ENCODE data around the gene GFER.
A peak's percentile ranks its signal among the peaks of the same experiment; 100 is the strongest.
"Not testable (repeated sequence)": the region's sequence is repeated elsewhere in the genome, so short reads cannot be mapped to it uniquely, and the experiment has no call there.

Gene GFER

DNA sequence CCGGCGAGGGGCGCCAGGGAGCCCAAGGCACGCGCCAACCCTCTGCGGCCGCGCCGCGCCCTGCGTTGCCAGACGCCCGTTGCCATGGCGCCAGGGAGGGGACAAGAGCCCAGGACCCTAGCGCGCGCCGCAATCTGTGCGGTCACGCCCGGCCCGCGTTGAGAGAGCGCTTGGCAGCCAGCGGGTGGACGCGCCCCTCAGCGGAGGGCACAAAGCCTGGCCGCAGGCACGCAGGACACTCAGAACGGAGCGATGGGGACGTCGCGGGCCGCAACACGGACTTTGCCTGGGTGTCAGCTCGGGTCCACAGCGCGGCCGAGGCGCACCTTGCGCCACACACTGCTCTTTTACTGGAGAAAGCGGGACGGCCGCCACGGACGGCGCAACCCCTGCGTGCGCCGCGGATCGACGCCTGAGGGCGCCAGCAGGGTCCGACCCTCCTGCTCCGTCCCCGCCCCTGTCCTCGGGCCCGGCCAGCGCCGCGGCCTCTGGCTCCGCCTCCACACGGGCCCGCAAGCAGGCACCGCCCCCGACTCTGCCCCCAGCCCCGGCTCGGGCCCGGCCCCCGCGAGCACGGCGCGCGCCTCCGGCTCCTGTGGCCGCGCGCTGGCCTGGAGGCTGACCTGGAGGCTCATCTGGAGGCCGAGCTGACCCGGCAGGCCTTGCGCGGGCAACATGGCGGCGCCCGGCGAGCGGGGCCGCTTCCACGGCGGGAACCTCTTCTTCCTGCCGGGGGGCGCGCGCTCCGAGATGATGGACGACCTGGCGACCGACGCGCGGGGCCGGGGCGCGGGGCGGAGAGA lies at the start of gene GFER:
Gene GFER, plus strand, starts transcription at position 650 of the 803 bp plus-strand sequence. Its CDS starts 26 bp downstream, at position 676.
- H3K4me1 ChIP-seq (ENCODE audit: control insufficient read depth, insufficient read depth, low read length) = peaks cover 6% of the 10 kb centered on the region
- H3K36me3 ChIP-seq (ENCODE audit: control insufficient read depth, insufficient read depth, low read length) = peaks cover 16% of the 10 kb centered on the region
- H3K4me3 ChIP-seq (ENCODE audit: low read depth, low read length) = peak within 1 kb of the TSS; percentile 76
- peak within 1 kb of the TSS; percentile 79 for H3K9ac ChIP-seq (ENCODE audit: low read depth, low read length)
- H3K9me3 ChIP-seq (ENCODE audit: control insufficient read depth, insufficient read depth, low read length) = no peaks in the 10 kb centered on the region
- H3K27me3 ChIP-seq (ENCODE audit: control insufficient read depth, insufficient read depth, low read length) = peaks cover 45% of the 10 kb centered on the region

DNA sequence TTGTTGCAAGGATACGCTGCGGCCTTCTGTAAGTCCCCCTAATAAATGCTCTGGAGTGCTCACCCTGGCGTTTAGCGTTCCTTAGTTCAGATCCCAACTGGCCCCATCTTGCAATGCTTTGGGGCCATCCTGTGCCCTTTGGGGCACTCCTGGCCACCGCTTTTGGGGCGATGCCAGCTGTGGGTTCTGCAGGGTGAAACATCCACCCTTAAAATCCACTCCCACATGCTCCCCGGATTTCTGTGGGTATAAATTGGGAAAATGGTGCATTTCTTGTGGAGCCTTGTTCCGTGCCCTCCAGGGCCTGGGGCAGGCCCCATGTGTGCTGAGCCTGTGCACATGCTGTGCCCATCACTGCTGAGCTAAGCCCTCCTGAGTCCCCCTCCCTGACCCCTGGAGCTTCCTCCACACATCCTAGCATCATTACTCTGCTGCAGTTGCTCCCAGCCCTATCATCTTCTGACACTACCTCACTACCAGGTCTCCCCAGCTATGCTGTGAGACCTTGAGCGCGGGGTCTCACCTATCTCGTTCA lies 47.0 kb upstream of the GFER start:
- peaks cover 1% of the 10 kb centered on the region for H3K27me3 ChIP-seq (ENCODE audit: control insufficient read depth, insufficient read depth, low read length)

DNA sequence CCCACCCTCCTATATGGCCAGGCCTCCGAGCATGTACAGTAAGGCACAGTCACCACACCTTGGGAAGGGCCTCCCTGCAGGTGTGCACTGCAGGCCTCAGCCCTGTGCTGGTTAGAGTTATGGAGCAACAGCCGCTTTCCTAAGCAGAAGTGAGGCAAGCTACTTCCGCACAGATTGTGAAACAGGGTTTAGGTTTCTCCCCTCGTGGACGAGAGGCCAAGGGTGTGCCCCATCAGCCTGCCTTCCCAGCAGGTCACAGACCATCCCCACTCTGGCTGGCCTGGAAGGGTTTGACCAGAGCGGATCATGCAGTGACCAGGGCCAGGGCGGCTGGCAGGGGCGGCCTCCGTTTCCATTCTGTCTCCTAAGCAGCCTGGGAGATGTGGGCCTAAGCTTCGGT lies 45.7 kb upstream of the GFER start:
- H3K4me3 ChIP-seq (ENCODE audit: low read depth, low read length) = no peak overlapping the region
- H3K9me3 ChIP-seq (ENCODE audit: control insufficient read depth, insufficient read depth, low read length) = no peaks in the 10 kb centered on the region
- H3K9ac ChIP-seq (ENCODE audit: low read depth, low read length) = no peak overlapping the region
- peaks cover 3% of the 10 kb centered on the region for H3K27me3 ChIP-seq (ENCODE audit: control insufficient read depth, insufficient read depth, low read length)
- H3K36me3 ChIP-seq (ENCODE audit: control insufficient read depth, insufficient read depth, low read length) = peaks cover 19% of the 10 kb centered on the region
- peaks cover 4% of the 10 kb centered on the region for H3K4me1 ChIP-seq (ENCODE audit: control insufficient read depth, insufficient read depth, low read length)

More for the DNA sequence above, 47.0 kb upstream of the GFER start:
- H3K9ac ChIP-seq (ENCODE audit: low read depth, low read length) = no peak overlapping the region
- no peak overlapping the region for H3K4me3 ChIP-seq (ENCODE audit: low read depth, low read length)
- H3K36me3 ChIP-seq (ENCODE audit: control insufficient read depth, insufficient read depth, low read length) = peaks cover 19% of the 10 kb centered on the region
- H3K4me1 ChIP-seq (ENCODE audit: control insufficient read depth, insufficient read depth, low read length) = no peaks in the 10 kb centered on the region
- no peaks in the 10 kb centered on the region for H3K9me3 ChIP-seq (ENCODE audit: control insufficient read depth, insufficient read depth, low read length)

GRCh38 chr16:1938910-1939309 lies 45.1 kb upstream of the GFER start:
- Histone ChIP-seq H3K36me3 (ENCODE audit: control insufficient read depth, insufficient read depth, low read length) (peaks cover 19% of the 10 kb centered on the region), H3K9me3 (ENCODE audit: control insufficient read depth, insufficient read depth, low read length) (no peaks in the 10 kb centered on the region), H3K9ac (ENCODE audit: low read depth, low read length) (no peak overlapping the region), H3K4me1 (ENCODE audit: control insufficient read depth, insufficient read depth, low read length) (peaks cover 6% of the 10 kb centered on the region), H3K4me3 (ENCODE audit: low read depth, low read length) (no peak overlapping the region), H3K27me3 (ENCODE audit: control insufficient read depth, insufficient read depth, low read length) (peaks cover 3% of the 10 kb centered on the region)

DNA sequence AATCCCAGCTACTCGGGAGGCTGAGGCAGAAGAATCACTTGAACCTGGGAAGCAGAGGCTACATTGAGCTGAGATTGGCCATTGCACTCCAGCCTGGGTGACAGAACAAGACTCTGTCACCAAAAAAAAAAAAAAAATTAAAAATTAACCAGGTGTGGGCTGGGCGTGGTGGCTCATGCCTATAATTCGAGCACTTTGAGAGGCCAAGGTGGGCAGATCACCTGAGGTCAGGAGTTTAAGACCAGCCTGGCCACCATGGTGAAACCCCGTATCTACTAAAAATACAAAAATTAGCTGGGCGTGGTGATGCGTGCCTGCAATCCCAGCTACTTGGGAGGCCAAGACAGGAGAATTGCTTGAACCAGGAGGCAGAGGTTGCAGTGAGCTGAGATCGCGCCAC lies 44.2 kb upstream of the GFER start:
- not testable (repeated sequence) for H3K27me3 ChIP-seq (ENCODE audit: control insufficient read depth, insufficient read depth, low read length); H3K4me1 ChIP-seq (ENCODE audit: control insufficient read depth, insufficient read depth, low read length)

GRCh38 chr16:1940273-1941161 lies 43.5 kb upstream of the GFER start:
- Histone ChIP-seq H3K27me3 (ENCODE audit: control insufficient read depth, insufficient read depth, low read length) (peaks cover 3% of the 10 kb centered on the region), H3K9me3 (ENCODE audit: control insufficient read depth, insufficient read depth, low read length) (no peaks in the 10 kb centered on the region), H3K4me3 (ENCODE audit: low read depth, low read length) (no peak overlapping the region), H3K36me3 (ENCODE audit: control insufficient read depth, insufficient read depth, low read length) (peaks cover 19% of the 10 kb centered on the region), H3K9ac (ENCODE audit: low read depth, low read length) (no peak overlapping the region), H3K4me1 (ENCODE audit: control insufficient read depth, insufficient read depth, low read length) (peaks cover 6% of the 10 kb centered on the region)

More for the DNA sequence above, 44.2 kb upstream of the GFER start:
- not testable (repeated sequence) for H3K9me3 ChIP-seq (ENCODE audit: control insufficient read depth, insufficient read depth, low read length); H3K9ac ChIP-seq (ENCODE audit: low read depth, low read length); H3K4me3 ChIP-seq (ENCODE audit: low read depth, low read length)
- peaks cover 19% of the 10 kb centered on the region for H3K36me3 ChIP-seq (ENCODE audit: control insufficient read depth, insufficient read depth, low read length)

GRCh38 chr16:1941162-1942046 lies 42.6 kb upstream of the GFER start:
- Histone ChIP-seq H3K9ac (ENCODE audit: low read depth, low read length) (no peak overlapping the region), H3K27me3 (ENCODE audit: control insufficient read depth, insufficient read depth, low read length) (peaks cover 3% of the 10 kb centered on the region), H3K9me3 (ENCODE audit: control insufficient read depth, insufficient read depth, low read length) (no peaks in the 10 kb centered on the region), H3K36me3 (ENCODE audit: control insufficient read depth, insufficient read depth, low read length) (peaks cover 19% of the 10 kb centered on the region), H3K4me1 (ENCODE audit: control insufficient read depth, insufficient read depth, low read length) (peaks cover 6% of the 10 kb centered on the region), H3K4me3 (ENCODE audit: low read depth, low read length) (peak overlapping the region; percentile 81)

DNA sequence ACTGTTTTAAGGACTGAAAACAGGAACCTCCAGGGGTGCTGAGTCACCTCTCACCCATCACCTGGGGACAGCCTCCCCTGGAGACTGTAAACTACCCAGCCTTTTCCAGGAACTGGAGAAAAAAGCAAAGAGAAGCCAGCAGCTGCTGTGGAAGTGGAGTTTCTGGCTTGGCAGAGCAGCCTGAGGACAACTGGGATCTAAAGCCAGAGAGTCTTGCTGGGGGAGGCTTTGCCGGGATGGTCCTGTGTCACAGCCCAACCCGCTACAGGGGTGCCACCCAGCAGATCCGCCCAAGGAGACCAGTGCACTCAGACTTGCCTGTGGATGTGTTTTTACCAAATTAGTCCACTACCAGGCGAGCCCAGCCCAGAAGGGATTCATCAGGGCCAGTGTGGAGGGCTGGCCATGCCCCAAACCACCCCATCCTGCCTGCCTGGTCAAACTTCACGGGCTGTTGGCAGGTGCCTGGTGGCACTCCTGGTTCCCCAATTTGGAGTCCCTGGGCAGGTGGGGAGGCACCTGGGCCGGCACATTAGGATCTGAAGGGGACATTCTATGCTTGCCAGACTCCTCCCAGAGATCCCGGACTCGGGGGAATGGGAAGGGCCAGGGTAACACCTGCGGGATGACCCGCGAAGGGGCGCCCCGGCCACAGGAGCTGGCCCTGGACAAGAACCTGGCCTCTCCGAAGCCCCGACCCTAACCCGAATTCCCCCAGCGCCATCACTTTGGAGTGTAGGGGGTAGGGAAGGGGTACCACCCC lies 41.8 kb upstream of the GFER start:
- H3K9ac ChIP-seq (ENCODE audit: low read depth, low read length) = peak overlapping the region; percentile 60
- peaks cover 19% of the 10 kb centered on the region for H3K36me3 ChIP-seq (ENCODE audit: control insufficient read depth, insufficient read depth, low read length)
- peaks cover 3% of the 10 kb centered on the region for H3K27me3 ChIP-seq (ENCODE audit: control insufficient read depth, insufficient read depth, low read length)
- peak overlapping the region; percentile 81 for H3K4me3 ChIP-seq (ENCODE audit: low read depth, low read length)
- H3K9me3 ChIP-seq (ENCODE audit: control insufficient read depth, insufficient read depth, low read length) = no peaks in the 10 kb centered on the region
- H3K4me1 ChIP-seq (ENCODE audit: control insufficient read depth, insufficient read depth, low read length) = peaks cover 6% of the 10 kb centered on the region

- peaks cover 6% of the 10 kb centered on the region for H3K4me1 ChIP-seq (ENCODE audit: control insufficient read depth, insufficient read depth, low read length)
- H3K36me3 ChIP-seq (ENCODE audit: control insufficient read depth, insufficient read depth, low read length) = peaks cover 19% of the 10 kb centered on the region
- no peaks in the 10 kb centered on the region for H3K9me3 ChIP-seq (ENCODE audit: control insufficient read depth, insufficient read depth, low read length)
- peaks cover 3% of the 10 kb centered on the region for H3K27me3 ChIP-seq (ENCODE audit: control insufficient read depth, insufficient read depth, low read length)
- peak within 1 kb of the TSS; percentile 60 for H3K9ac ChIP-seq (ENCODE audit: low read depth, low read length)
- peak within 1 kb of the TSS; percentile 81 for H3K4me3 ChIP-seq (ENCODE audit: low read depth, low read length)
These were observed 40.9 kb upstream of the GFER start, which contains the start of gene MSRB1 for GRCh38 chr16:1942810-1943726. Gene MSRB1 (minus strand): TSS chr16:1943199. CDS start chr16:1943156, 43 bp downstream.
